Epithelial cell of proximal tubule (primary cell): ENCODE data around the gene CUZD1. TPM values are rescaled to one million over a fixed set of nuclear protein-coding genes. Genes with fewer than 3 reads are reported as not detected.

Experiments
- DNase-seq: peaks from one replicate; pipeline ENCODE4 v3.0.0-alpha.2; 2011; ENCODE audit warnings: low read depth
- H3K4me3 ChIP-seq: 2 replicates; pipeline ENCODE4 v1.5.1; 2011; ENCODE audit warnings: low read depth, mild to moderate bottlenecking, low read length
- total RNA-seq: library from RNA; depleted of rRNA; stranded (reverse); fragments of >200 nt; gene quantifications from 2 replicates; pipeline ENCODE4 v1.2.3, GENCODE V29; 2015
- TF ChIP-seq, protein P1 (sequence below): conservative IDR thresholded peaks from 2 replicates; pipeline ENCODE4 v1.5.1; 2012; ENCODE audit warnings: low read depth, mild to moderate bottlenecking, low read length

Gene CUZD1
- total RNA-seq, 1 donor from 2014 or later = 1.0 TPM

GRCh38 chr10:122786269-122786668, 59.4 kb downstream of the CUZD1 start:
- TF ChIP-seq, protein P1, sequence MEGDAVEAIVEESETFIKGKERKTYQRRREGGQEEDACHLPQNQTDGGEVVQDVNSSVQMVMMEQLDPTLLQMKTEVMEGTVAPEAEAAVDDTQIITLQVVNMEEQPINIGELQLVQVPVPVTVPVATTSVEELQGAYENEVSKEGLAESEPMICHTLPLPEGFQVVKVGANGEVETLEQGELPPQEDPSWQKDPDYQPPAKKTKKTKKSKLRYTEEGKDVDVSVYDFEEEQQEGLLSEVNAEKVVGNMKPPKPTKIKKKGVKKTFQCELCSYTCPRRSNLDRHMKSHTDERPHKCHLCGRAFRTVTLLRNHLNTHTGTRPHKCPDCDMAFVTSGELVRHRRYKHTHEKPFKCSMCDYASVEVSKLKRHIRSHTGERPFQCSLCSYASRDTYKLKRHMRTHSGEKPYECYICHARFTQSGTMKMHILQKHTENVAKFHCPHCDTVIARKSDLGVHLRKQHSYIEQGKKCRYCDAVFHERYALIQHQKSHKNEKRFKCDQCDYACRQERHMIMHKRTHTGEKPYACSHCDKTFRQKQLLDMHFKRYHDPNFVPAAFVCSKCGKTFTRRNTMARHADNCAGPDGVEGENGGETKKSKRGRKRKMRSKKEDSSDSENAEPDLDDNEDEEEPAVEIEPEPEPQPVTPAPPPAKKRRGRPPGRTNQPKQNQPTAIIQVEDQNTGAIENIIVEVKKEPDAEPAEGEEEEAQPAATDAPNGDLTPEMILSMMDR = no peak
- no peak overlapping the region for H3K4me3 ChIP-seq
- DNase-seq = no peak

DNA sequence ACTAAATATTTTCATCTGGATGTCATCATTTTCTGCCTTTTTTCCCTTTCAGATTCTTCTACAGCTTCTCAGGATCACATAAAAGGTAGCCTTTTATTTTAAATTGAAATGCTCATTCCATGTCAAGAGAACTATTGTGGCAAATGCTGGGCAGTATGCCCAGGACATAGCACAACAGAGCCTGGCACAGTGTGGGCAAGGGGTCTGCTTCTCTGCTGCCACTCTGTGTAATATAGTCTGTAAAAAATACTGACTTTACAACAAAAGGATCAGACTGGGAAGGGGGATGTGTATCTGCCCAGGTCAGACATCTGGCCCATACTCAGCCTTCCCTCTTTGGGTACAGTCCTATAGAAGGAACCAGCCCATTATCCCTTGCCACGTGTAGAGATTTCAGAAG, 62.7 kb downstream of the CUZD1 start:
- no peak overlapping the region for H3K4me3 ChIP-seq
- TF ChIP-seq, protein P1 = no peak
- DNase-seq = no peak

Other genes starting within 250 kb of the CUZD1 start
- not detected in 2 replicates for gene C10orf120, start 146.0 kb downstream of the CUZD1 start, total RNA-seq
- gene FAM24B, start 33.7 kb upstream of the CUZD1 start, total RNA-seq = 2.0 and 9.3 TPM in 2 replicates
- not detected in 2 replicates for gene FAM24A, start 64.8 kb upstream of the CUZD1 start, total RNA-seq
- 3.9 and 5.9 TPM in 2 replicates for gene C10orf88, start 108.4 kb upstream of the CUZD1 start, total RNA-seq
- gene PSTK, start 134.5 kb upstream of the CUZD1 start, total RNA-seq = 3.0 and 4.6 TPM in 2 replicates
- gene IKZF5, start 162.9 kb upstream of the CUZD1 start, total RNA-seq = 1.0 and 5.1 TPM in 2 replicates
- 4.4 and 5.0 TPM in 2 replicates for gene ACADSB, start 163.1 kb upstream of the CUZD1 start, total RNA-seq